SK-N-SH treated with all-trans-retinoic acid at 6 μM for 48 hours (cell line): ENCODE results near the gene SLC18A2.

Source experiments
- BACH2 ChIP-seq: fragments of 250-450 bp; sonication (Bioruptor Pico); IDR thresholded peaks from 2 replicates; pipeline ENCODE4 v1.9.0; 2021; ENCODE audit warnings: mild to moderate bottlenecking, borderline replicate concordance
- CSDC2 ChIP-seq: fragments of 250-450 bp; sonication (Bioruptor Pico); IDR thresholded peaks from 2 replicates; pipeline ENCODE4 v1.5.0; 2020; ENCODE audit warnings: mild to moderate bottlenecking, moderate library complexity
- PPARA ChIP-seq: fragments of 250-450 bp; sonication (Bioruptor Pico); IDR thresholded peaks from 2 replicates; pipeline ENCODE4 v1.5.0; 2020; ENCODE audit warnings: mild to moderate bottlenecking, borderline replicate concordance
- TOX ChIP-seq: fragments of 250-450 bp; sonication (Bioruptor Pico); IDR thresholded peaks from 2 replicates; pipeline ENCODE4 v1.8.0; 2021; ENCODE audit warnings: mild to moderate bottlenecking, moderate library complexity, borderline replicate concordance
- ZFP3 ChIP-seq: fragments of 250-450 bp; sonication (Bioruptor Pico); IDR thresholded peaks from 2 replicates; pipeline ENCODE4 v1.5.0; 2020; ENCODE audit warnings: mild to moderate bottlenecking, moderate library complexity
- ZFP30 ChIP-seq: fragments of 450-650 bp; formaldehyde crosslinking; IDR thresholded peaks from 2 replicates; pipeline ENCODE4 v1.5.0; 2022; ENCODE audit warnings: mild to moderate bottlenecking, moderate library complexity

GRCh38 chr10:117298219-117298618 lies 57.3 kb downstream of the SLC18A2 start:
- TF ChIP-seq ZFP30 (no peak), ZFP3 (CRISPR knock-in tag) (no peak), BACH2 (CRISPR knock-in tag) (no peak), TOX (no peak), CSDC2 (CRISPR knock-in tag) (no peak), PPARA (no peak)
